ENCODE results near the gene IMMP2L.

DNA sequence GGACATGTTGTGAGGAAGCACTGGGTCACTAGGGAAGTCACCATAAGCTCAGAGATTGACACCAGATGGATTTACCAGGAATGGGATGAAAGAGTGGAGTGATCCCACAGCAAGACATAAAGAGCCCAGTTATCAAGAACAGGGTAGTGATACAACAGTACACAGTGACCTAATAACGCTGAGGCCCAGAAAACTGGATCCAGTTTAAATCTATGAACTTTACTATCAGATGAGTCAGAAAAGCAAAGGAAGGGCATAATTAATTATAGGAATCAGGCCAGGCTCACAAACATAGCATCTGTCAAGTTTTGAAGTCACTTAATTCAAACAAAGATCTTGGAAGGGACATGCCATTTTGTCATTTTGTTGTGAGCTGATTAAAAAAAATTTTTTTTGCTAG is 397.9 kb downstream of the IMMP2L start:
- TF ChIP-seq, protein P1, sequence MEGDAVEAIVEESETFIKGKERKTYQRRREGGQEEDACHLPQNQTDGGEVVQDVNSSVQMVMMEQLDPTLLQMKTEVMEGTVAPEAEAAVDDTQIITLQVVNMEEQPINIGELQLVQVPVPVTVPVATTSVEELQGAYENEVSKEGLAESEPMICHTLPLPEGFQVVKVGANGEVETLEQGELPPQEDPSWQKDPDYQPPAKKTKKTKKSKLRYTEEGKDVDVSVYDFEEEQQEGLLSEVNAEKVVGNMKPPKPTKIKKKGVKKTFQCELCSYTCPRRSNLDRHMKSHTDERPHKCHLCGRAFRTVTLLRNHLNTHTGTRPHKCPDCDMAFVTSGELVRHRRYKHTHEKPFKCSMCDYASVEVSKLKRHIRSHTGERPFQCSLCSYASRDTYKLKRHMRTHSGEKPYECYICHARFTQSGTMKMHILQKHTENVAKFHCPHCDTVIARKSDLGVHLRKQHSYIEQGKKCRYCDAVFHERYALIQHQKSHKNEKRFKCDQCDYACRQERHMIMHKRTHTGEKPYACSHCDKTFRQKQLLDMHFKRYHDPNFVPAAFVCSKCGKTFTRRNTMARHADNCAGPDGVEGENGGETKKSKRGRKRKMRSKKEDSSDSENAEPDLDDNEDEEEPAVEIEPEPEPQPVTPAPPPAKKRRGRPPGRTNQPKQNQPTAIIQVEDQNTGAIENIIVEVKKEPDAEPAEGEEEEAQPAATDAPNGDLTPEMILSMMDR (conservative IDR thresholded peaks at IDR 0.05; ENCODE audit: low read length) = no peak
- no peak for TF ChIP-seq EZH2phosphoT487 (IDR thresholded peaks at IDR 0.05; ENCODE audit: borderline replicate concordance)

All from Loucy (cell line).